HEK293 (cell line): ENCODE results near the gene PLXNA3.

Experiments used
- CTCF ChIP-seq: fragments of 450-650 bp; formaldehyde crosslinking; IDR thresholded peaks from 2 replicates; pipeline ENCODE4 v1.5.1; 2016; ENCODE audit warnings: missing biosample characterization, missing genetic modification characterization
- REPIN1 ChIP-seq: fragments of 450-650 bp; formaldehyde crosslinking; IDR thresholded peaks from 2 replicates; pipeline ENCODE4 v1.5.1; 2017; ENCODE audit warnings: missing biosample characterization, missing genetic modification characterization, low read depth
- ZBTB48 ChIP-seq: fragments of 450-650 bp; formaldehyde crosslinking; IDR thresholded peaks from 2 replicates; pipeline ENCODE4 v1.5.1; 2016; ENCODE audit warnings: missing biosample characterization, missing genetic modification characterization
- ZNF248 ChIP-seq: fragments of 450-650 bp; formaldehyde crosslinking; IDR thresholded peaks from 2 replicates; pipeline ENCODE4 v1.5.1; 2017; ENCODE audit warnings: missing biosample characterization, missing genetic modification characterization
- ZNF324 ChIP-seq: fragments of 450-650 bp; formaldehyde crosslinking; IDR thresholded peaks from 2 replicates; pipeline ENCODE4 v1.5.1; 2016; ENCODE audit warnings: missing biosample characterization, missing genetic modification characterization

- TF ChIP-seq ZBTB48 (no peak), REPIN1 (tag by site-specific recombination) (no peak), ZNF324 (tag by site-specific recombination) (no peak), CTCF (tag by site-specific recombination) (no peak), ZNF248 (tag by site-specific recombination) (no peak)
Measured at GRCh38 chrX:154449618-154450017, 8.5 kb upstream of the PLXNA3 start.
